SK-N-SH treated with all-trans-retinoic acid at 6 μM for 48 hours (cell line): ENCODE data around the gene MXRA8.

ENCODE experiments used
- CREB5 ChIP-seq: fragments of 250-450 bp; sonication (Bioruptor Pico); IDR thresholded peaks from 2 replicates; pipeline ENCODE4 v1.5.1; 2020; ENCODE audit warnings: low read depth, mild to moderate bottlenecking, moderate library complexity
- ESRRG ChIP-seq: fragments of 250-450 bp; sonication (Bioruptor Pico); IDR thresholded peaks from 2 replicates; pipeline ENCODE4 v1.6.1; 2021; ENCODE audit warnings: mild to moderate bottlenecking
- ISL1 ChIP-seq: fragments of 250-450 bp; sonication (Bioruptor Pico); IDR thresholded peaks from 2 replicates; pipeline ENCODE4 v2.1.2; 2022; ENCODE audit warnings: mild to moderate bottlenecking, moderate library complexity
- PPARA ChIP-seq: fragments of 250-450 bp; sonication (Bioruptor Pico); IDR thresholded peaks from 2 replicates; pipeline ENCODE4 v1.5.0; 2020; ENCODE audit warnings: mild to moderate bottlenecking, borderline replicate concordance
- RARB ChIP-seq: fragments of 250-450 bp; sonication (Bioruptor Pico); IDR thresholded peaks from 2 replicates; pipeline ENCODE4 v1.8.0; 2021; ENCODE audit warnings: mild to moderate bottlenecking, moderate library complexity
- ZC3H10 ChIP-seq: fragments of 250-450 bp; sonication (Bioruptor Pico); IDR thresholded peaks from 2 replicates; pipeline ENCODE4 v1.5.1; 2021; ENCODE audit warnings: mild to moderate bottlenecking, moderate library complexity
- ZFP3 ChIP-seq: fragments of 250-450 bp; sonication (Bioruptor Pico); IDR thresholded peaks from 2 replicates; pipeline ENCODE4 v1.5.0; 2020; ENCODE audit warnings: mild to moderate bottlenecking, moderate library complexity
- ZNF565 ChIP-seq: fragments of 450-650 bp; formaldehyde crosslinking; conservative IDR thresholded peaks from 2 replicates; pipeline ENCODE4 v1.5.0; 2020; ENCODE audit warnings: low read depth, mild to moderate bottlenecking, moderate library complexity

- no peak for TF ChIP-seq PPARA (CRISPR knock-in tag)
- TF ChIP-seq RARB (CRISPR knock-in tag): no peak
- no peak for TF ChIP-seq ZC3H10 (CRISPR knock-in tag)
- TF ChIP-seq ZFP3 (CRISPR knock-in tag): no peak
- TF ChIP-seq ZNF565: no peak
- no peak for TF ChIP-seq CREB5 (CRISPR knock-in tag)
- no peak for TF ChIP-seq ESRRG
- TF ChIP-seq ISL1 (CRISPR knock-in tag): no peak
Measured at GRCh38 chr1:1324084-1324523, 34.3 kb downstream of the MXRA8 start.
